H1 (cell line): ENCODE data around the gene PAIP1. TPM values are rescaled to one million over a fixed set of nuclear protein-coding genes. Genes with fewer than 3 reads are reported as not detected.

Experiments
- CTCF ChIA-PET: fragments of 300-600 bp; sonication (Branson Sonifier 250); formaldehyde crosslinking; loops from one replicate; lab custom pipeline; 2021; ENCODE audit not compliant: partially characterized antibody; lab: Charles Lee
- POLR2A ChIA-PET: fragments of 300-600 bp; sonication (Branson Sonifier 250); formaldehyde crosslinking; loops from one replicate; lab custom pipeline; 2021; ENCODE audit warnings: inconsistent platforms; ENCODE audit not compliant: partially characterized antibody; lab: Charles Lee
- DNase-seq, 2 experiments: peaks; one replicate each; pipeline versions ENCODE4 v3.0.0 to v3.0.0-alpha.2; 2010 to 2022; ENCODE audit warnings: low spot score in 2 of 2, low read depth in 1 of 2, mixed read lengths in 1 of 2
- FAIRE-seq: peaks from 2 replicates; lab custom pipeline; 2011; peaks lifted over from hg19 to GRCh38; lab: Jason Lieb, UNC
- H2AFZ ChIP-seq: 2 replicates; pipeline ENCODE4 v1.8.1; 2012; ENCODE audit warnings: low read length, inconsistent platforms
- H2AK5ac ChIP-seq: 2 replicates; pipeline ENCODE4 v1.6.1; 2013; ENCODE audit warnings: low read depth, low read length
- H2BK120ac ChIP-seq: replicated peaks from 2 replicates; pipeline ENCODE3; 2013; ENCODE audit warnings: low read depth, low read length, inconsistent platforms
- H2BK12ac ChIP-seq: 2 replicates; pipeline ENCODE4 v1.6.1; 2013; ENCODE audit warnings: low read depth, low read length
- H2BK15ac ChIP-seq: 2 replicates; pipeline ENCODE4 v1.6.1; 2013; ENCODE audit warnings: low read length
- H2BK20ac ChIP-seq: 2 replicates; pipeline ENCODE4 v1.6.1; 2013; ENCODE audit warnings: low read length
- H2BK5ac ChIP-seq: 2 replicates; pipeline ENCODE4 v1.6.1; 2013; ENCODE audit warnings: low read depth, low read length
- H3K14ac ChIP-seq: 2 replicates; pipeline ENCODE4 v1.6.1; 2013; ENCODE audit warnings: inconsistent platforms; ENCODE audit not compliant: insufficient read length
- H3K18ac ChIP-seq: 2 replicates; pipeline ENCODE4 v1.6.1; 2013; ENCODE audit warnings: low read length; ENCODE audit errors: extremely low read depth
- H3K23ac ChIP-seq: 2 replicates; pipeline ENCODE4 v1.6.1; 2013; ENCODE audit warnings: inconsistent platforms; ENCODE audit not compliant: insufficient read length
- H3K23me2 ChIP-seq: 2 replicates; pipeline ENCODE4 v1.6.1; 2013; ENCODE audit warnings: low read depth, low read length
- H3K27ac ChIP-seq: 2 replicates; pipeline ENCODE4 v1.6.1; 2011; ENCODE audit warnings: low read depth, low read length, inconsistent platforms
- H3K27me3 ChIP-seq, 4 experiments: replicated peaks in 1 of 4; 1 replicate in 1 of 4; 2 replicates in 3 of 4; pipeline versions ENCODE4 v1.6.1 to v1.8.1; 2011 to 2013; ENCODE audit warnings: low read length in 3 of 4, mild to moderate bottlenecking in 3 of 4, inconsistent platforms in 2 of 4, mixed read lengths in 2 of 4, moderate library complexity in 1 of 4; ENCODE audit not compliant: control insufficient read depth in 3 of 4, insufficient read depth in 3 of 4; ENCODE audit errors: extremely low read depth in 1 of 4
- H3K36me3 ChIP-seq, 4 experiments: 2 replicates each; pipeline versions ENCODE4 v1.6.1 to v1.8.1; 2011 to 2013; ENCODE audit warnings: mild to moderate bottlenecking in 4 of 4, low read length in 3 of 4, moderate library complexity in 2 of 4, control low read depth in 1 of 4, inconsistent platforms in 1 of 4; ENCODE audit not compliant: insufficient read depth in 4 of 4, control insufficient read depth in 2 of 4
- H3K4ac ChIP-seq: replicated peaks from 2 replicates; pipeline ENCODE3; 2013; ENCODE audit warnings: low read length, low read depth, mixed read lengths, inconsistent platforms; ENCODE audit not compliant: insufficient read length
- H3K4me1 ChIP-seq, 4 experiments: replicated peaks in 1 of 4; 1 replicate in 1 of 4; 2 replicates in 3 of 4; pipeline versions ENCODE4 v1.6.1 to v1.8.1; 2011 to 2013; ENCODE audit warnings: low read length in 3 of 4, inconsistent platforms in 2 of 4, mixed read lengths in 1 of 4; ENCODE audit not compliant: insufficient read depth in 4 of 4, control insufficient read depth in 3 of 4
- H3K4me2 ChIP-seq, 2 experiments: 2 replicates each; pipeline versions ENCODE4 v1.6.1 to v1.8.1; 2011 to 2013; ENCODE audit warnings: low read depth in 2 of 2, low read length in 2 of 2, control low read depth in 1 of 2, inconsistent platforms in 1 of 2, mild to moderate bottlenecking in 1 of 2; ENCODE audit not compliant: insufficient read depth in 1 of 2
- H3K4me3 ChIP-seq, 4 experiments: fragments of 200-600, 300-600 bp in 1 of 4; sonication (generic), shearing (Covaris generic), sonication (Bioruptor Twin) in 1 of 4; 2 replicates each; pipeline versions ENCODE4 v1.5.1 to v1.8.1; 2011 to 2016; ENCODE audit warnings: low read length in 4 of 4, low read depth in 3 of 4, control low read depth in 2 of 4, inconsistent platforms in 2 of 4, mild to moderate bottlenecking in 2 of 4, mixed read lengths in 1 of 4, moderate library complexity in 1 of 4; ENCODE audit not compliant: insufficient read depth in 2 of 4; ENCODE audit errors: extremely low read depth in 1 of 4
- H3K56ac ChIP-seq: replicated peaks from 2 replicates; pipeline ENCODE3; 2013; ENCODE audit warnings: low read depth, mild to moderate bottlenecking, mixed read lengths, low read length, inconsistent platforms; ENCODE audit not compliant: insufficient read length
- H3K79me1 ChIP-seq: 2 replicates; pipeline ENCODE4 v1.6.1; 2013; ENCODE audit warnings: low read depth, low read length, control low read depth
- H3K79me2 ChIP-seq, 2 experiments: 2 replicates each; pipeline versions ENCODE4 v1.6.1 to v1.8.1; 2012 to 2013; ENCODE audit warnings: low read length in 2 of 2, mild to moderate bottlenecking in 2 of 2, inconsistent platforms in 1 of 2; ENCODE audit not compliant: insufficient read depth in 2 of 2, control insufficient read depth in 1 of 2
- H3K9ac ChIP-seq, 4 experiments: replicated peaks in 1 of 4; 1 replicate in 1 of 4; 2 replicates in 3 of 4; pipeline versions ENCODE4 v1.6.1 to v1.8.1; 2011 to 2013; ENCODE audit warnings: low read depth in 3 of 4, low read length in 3 of 4, control low read depth in 2 of 4, mild to moderate bottlenecking in 2 of 4, moderate library complexity in 2 of 4, inconsistent platforms in 1 of 4; ENCODE audit errors: extremely low read depth in 1 of 4
- H3K9me3 ChIP-seq, 2 experiments: 2 replicates each; pipeline versions ENCODE4 v1.6.1 to v1.8.1; 2012 to 2013; ENCODE audit warnings: mild to moderate bottlenecking in 2 of 2, moderate library complexity in 2 of 2, control low read depth in 1 of 2, inconsistent platforms in 1 of 2, low read depth in 1 of 2, low read length in 1 of 2, mixed read lengths in 1 of 2; ENCODE audit not compliant: insufficient read depth in 2 of 2
- H4K20me1 ChIP-seq, 2 experiments: replicated peaks in 1 of 2; 2 replicates each; pipeline versions ENCODE3 to v1.8.1; 2011 to 2013; ENCODE audit warnings: inconsistent platforms in 2 of 2, low read length in 2 of 2, mild to moderate bottlenecking in 1 of 2; ENCODE audit not compliant: insufficient read depth in 2 of 2, control insufficient read depth in 1 of 2
- H4K5ac ChIP-seq: 2 replicates; pipeline ENCODE4 v1.6.1; 2013; ENCODE audit warnings: low read length, low read depth, mixed read lengths, inconsistent platforms; ENCODE audit not compliant: insufficient read length
- H4K8ac ChIP-seq: 2 replicates; pipeline ENCODE4 v1.8.0; 2013; ENCODE audit warnings: mild to moderate bottlenecking, moderate library complexity, low read length, inconsistent platforms; ENCODE audit not compliant: insufficient read depth; ENCODE audit errors: extremely low read depth
- H4K91ac ChIP-seq: replicated peaks from 2 replicates; pipeline ENCODE3; 2013; ENCODE audit warnings: low read length, mixed read lengths, inconsistent platforms; ENCODE audit not compliant: insufficient read length
- ATF3 ChIP-seq: IDR thresholded peaks from 2 replicates; pipeline ENCODE4 v1.6.1; 2011; ENCODE audit warnings: low read depth, mild to moderate bottlenecking, low read length; ENCODE audit not compliant: insufficient read depth
- CEBPB ChIP-seq: IDR thresholded peaks from 2 replicates; pipeline ENCODE4 v1.6.1; 2012; ENCODE audit warnings: low read depth, low read length
- CHD2 ChIP-seq: IDR thresholded peaks from 2 replicates; pipeline ENCODE4 v1.6.1; 2012; ENCODE audit warnings: low read length, improper control_type of control experiment
- CTBP2 ChIP-seq: IDR thresholded peaks from 2 replicates; pipeline ENCODE4 v1.7.0; 2011; ENCODE audit warnings: borderline replicate concordance, mild to moderate bottlenecking, moderate library complexity, mixed read lengths, low read length; ENCODE audit not compliant: insufficient read depth, insufficient read length
- EGR1 ChIP-seq: IDR thresholded peaks from 2 replicates; pipeline ENCODE4 v1.6.1; 2011; ENCODE audit warnings: low read depth, low read length, borderline replicate concordance
- GTF2F1 ChIP-seq: IDR thresholded peaks from 2 replicates; pipeline ENCODE4 v1.6.1; 2012; ENCODE audit warnings: low read depth, low read length, improper control_type of control experiment, borderline replicate concordance
- NANOG ChIP-seq: IDR thresholded peaks from 2 replicates; pipeline ENCODE4 v1.6.1; 2011; ENCODE audit warnings: low read length, low read depth, mild to moderate bottlenecking, inconsistent platforms; ENCODE audit not compliant: insufficient read depth, poor library complexity, severe bottlenecking
- POLR2AphosphoS5 ChIP-seq: IDR thresholded peaks from 2 replicates; pipeline ENCODE4 v1.6.1; 2011; ENCODE audit warnings: low read depth, low read length
- POU5F1 ChIP-seq: IDR thresholded peaks from 2 replicates; pipeline ENCODE4 v1.6.1; 2011; ENCODE audit warnings: low read depth, mild to moderate bottlenecking, low read length, moderate library complexity
- RFX5 ChIP-seq: IDR thresholded peaks from 2 replicates; pipeline ENCODE4 v1.6.1; 2011; ENCODE audit warnings: low read depth, low read length, improper control_type of control experiment, borderline replicate concordance
- SIRT6 ChIP-seq: IDR thresholded peaks from one replicate; pipeline ENCODE4 v1.7.1; 2012; ENCODE audit warnings: low read length, inconsistent platforms
- SP2 ChIP-seq: IDR thresholded peaks from 2 replicates; pipeline ENCODE4 v1.6.1; 2012; ENCODE audit warnings: mild to moderate bottlenecking, low read length, inconsistent platforms
- TCF12 ChIP-seq: IDR thresholded peaks from 2 replicates; pipeline ENCODE4 v1.6.1; 2011; ENCODE audit warnings: low read depth, mild to moderate bottlenecking, low read length
- TEAD4 ChIP-seq: IDR thresholded peaks from 2 replicates; pipeline ENCODE4 v1.6.1; 2012; ENCODE audit warnings: low read depth, low read length, inconsistent platforms, mixed read lengths
- WGBS, 2 experiments: shearing (Covaris generic) in 1 of 2; methylation state at CpG; one replicate each; pipeline versions ENCODE4 v1.1.6 to v1.1.7; 2013 to 2015; ENCODE audit warnings: low lambda C conversion rate in 2 of 2, mixed read lengths in 2 of 2, inconsistent platforms in 1 of 2, low coverage in 1 of 2, missing lambda C conversion rate in 1 of 2; ENCODE audit not compliant: insufficient replicate concordance in 2 of 2, insufficient coverage in 1 of 2, insufficient read length in 1 of 2; ENCODE audit errors: extremely low coverage in 1 of 2, missing lambda C conversion rate in 1 of 2; 5-methylcytosine and 5-hydroxymethylcytosine counted together
- polyA plus RNA-seq, 7 experiments: library from polyadenylated mRNA; depleted of rRNA in 3 of 7; stranded (reverse) in 5 of 7; unstranded in 2 of 7; fragments of >200 nt in 5 of 7; fragments of 200-250 nt in 2 of 7; gene quantifications; 1 replicate in 5 of 7; 2 replicates in 1 of 7; 4 replicates in 1 of 7; pipeline versions ENCODE4 v1.2.1 to v1.2.3, GENCODE V29; 2011 to 2013; ENCODE audit warnings: missing spikeins in 2 of 7, mixed read lengths in 2 of 7
- total RNA-seq: library from RNA; stranded (reverse); fragmentation: NEBNext Ultra II Directional; extraction: Animal tissue kit (Norgen Biotek cat#: 25700); gene quantifications from 2 replicates; pipeline ENCODE4 v1.2.1, GENCODE V29; 2021

The PAIP1 gene
- total and polyA plus RNA-seq, 2 of the 8 experiments (the other 6 are each of a cell fraction or from before 2014, with no cell fraction given), result 62.9 to 89.5 TPM

DNA sequence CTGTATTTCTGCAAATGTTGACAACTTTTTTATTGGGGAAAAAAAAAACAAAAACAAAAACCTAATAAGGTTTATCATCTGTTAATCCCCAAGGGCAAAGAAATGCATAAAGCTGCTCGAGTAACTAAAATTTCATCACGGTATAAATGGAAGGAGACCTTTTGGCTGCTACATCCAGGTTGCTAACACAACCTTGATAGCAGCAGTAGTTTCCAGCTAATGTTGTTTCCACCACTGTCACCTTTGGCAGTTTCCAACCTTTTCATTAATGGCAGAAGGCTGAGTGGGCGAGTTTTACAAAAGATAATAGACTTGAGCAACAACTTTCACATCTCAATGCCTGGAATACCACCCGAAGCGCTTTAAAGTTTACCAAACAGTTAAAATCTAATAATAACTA lies 8.5 kb downstream of the PAIP1 start:
- WGBS, 2 experiments, result 91% methylated on average over 5 of the region's 5 CpGs; no CpG with 5 or more reads in 1 of the 2 experiments
- no peak overlapping the region for H2BK5ac ChIP-seq
- POLR2A ChIA-PET, result interaction anchor here (1.4 kb wide), 1 partner anchor 24 kb away, joined by 4 read pairs; no protein-coding TSS in a partner anchor
- no peaks in the 10 kb centered on the region for H3K9me3 ChIP-seq
- H3K18ac ChIP-seq, result no peak overlapping the region
- no peak overlapping the region for H3K4me3 ChIP-seq
- H3K4ac ChIP-seq, result no peak overlapping the region
- H4K91ac ChIP-seq, result no peak overlapping the region
- H3K4me1 ChIP-seq, result no peaks in the 10 kb centered on the region
- no peak overlapping the region for H3K56ac ChIP-seq
- no peak overlapping the region for H2BK20ac ChIP-seq
- H3K79me2 ChIP-seq, result peaks cover 2 to 49% of the 10 kb centered on the region in 2 experiments; a peak in 3 of 4 replicates
- H2BK15ac ChIP-seq, result no peak overlapping the region
- H4K20me1 ChIP-seq, result peaks cover 3 to 4% of the 10 kb centered on the region in 2 experiments
- H2AFZ ChIP-seq, result no peak overlapping the region
- no peak overlapping the region for H4K8ac ChIP-seq
- no peak overlapping the region for H2AK5ac ChIP-seq
- CTCF ChIA-PET, result interaction anchor here (0.6 kb wide), 1 partner anchor 67 kb away, joined by 4 read pairs; no protein-coding TSS in a partner anchor
- FAIRE-seq (no peak), DNase-seq (no peak)
- no peak overlapping the region for H4K5ac ChIP-seq
- H3K9ac ChIP-seq, result no peak overlapping the region
- no peak overlapping the region for H3K27ac ChIP-seq
- no peak overlapping the region for H3K14ac ChIP-seq
- no peak overlapping the region for H3K23ac ChIP-seq
- no peaks in the 10 kb centered on the region; the same call in 1 of the 2 replicates for H3K79me1 ChIP-seq
- H3K23me2 ChIP-seq, result no peaks in the 10 kb centered on the region
- no peak overlapping the region for H2BK12ac ChIP-seq
- H3K36me3 ChIP-seq, result peaks cover 21 to 78% (median 50%) of the 10 kb centered on the region in 4 experiments
- no peaks in the 10 kb centered on the region for H3K27me3 ChIP-seq
- H3K4me2 ChIP-seq, result no peak overlapping the region
- H2BK120ac ChIP-seq, result no peak overlapping the region
- TF ChIP-seq NANOG, result no peak
- TF ChIP-seq SIRT6, result no peak
- no peak for TF ChIP-seq CTBP2
- no peak for TF ChIP-seq POU5F1
- no peak for TF ChIP-seq CEBPB
- no peak for TF ChIP-seq SP2
- TF ChIP-seq TCF12, result no peak
- no peak for TF ChIP-seq POLR2AphosphoS5
- TF ChIP-seq ATF3, result no peak
- TF ChIP-seq GTF2F1, result no peak
- no peak for TF ChIP-seq RFX5
- TF ChIP-seq CHD2, result no peak
- TF ChIP-seq TEAD4, result no peak
- TF ChIP-seq EGR1, result no peak
